Naive thymus-derived CD8-positive, alpha-beta T cell (primary cell): Measurements from ENCODE around the gene TMEM250. TPM values are rescaled to one million over a fixed set of nuclear protein-coding genes. Genes with fewer than 3 reads are reported as not detected.

Experiments used
- ATAC-seq, 2 donors: fragments of 150-1000 bp; cut with Tn5 transposase in 1 of 2; sonication (Bioruptor Pico), chemical (Tn5 transposase) in 1 of 2; 1 replicate in 1 of 2; 2 replicates in 1 of 2; pipeline ENCODE4 v1.10.0; 2021; ENCODE audit warnings: mild to moderate bottlenecking in 2 of 2, moderate library complexity in 2 of 2
- POLR2A ChIA-PET: fragments of 350-600 bp; sonication (Branson Sonifier 250); formaldehyde crosslinking; loops from one replicate; lab custom pipeline; 2021; ENCODE audit warnings: antibody characterized with exemption; lab: Charles Lee
- DNase-seq, 10 donors: peaks; one replicate each; pipeline versions ENCODE4 v3.0.0 to v3.0.0-alpha.2; 2020 to 2022
- H3K27ac Mint-ChIP-seq, 10 donors: one replicate each; pipeline ENCODE4 v1.8.0; 2020 to 2022; ENCODE audit warnings: mild to moderate bottlenecking in 10 of 10, mixed read lengths in 10 of 10, moderate library complexity in 4 of 10, inconsistent platforms in 1 of 10
- H3K27me3 Mint-ChIP-seq, 5 donors: one replicate each; pipeline ENCODE4 v1.8.0; 2021 to 2022; ENCODE audit warnings: mixed read lengths in 5 of 5
- H3K36me3 Mint-ChIP-seq, 3 donors: one replicate each; pipeline ENCODE4 v1.8.0; 2020 to 2022; ENCODE audit warnings: mixed read lengths in 3 of 3, mild to moderate bottlenecking in 2 of 3, inconsistent platforms in 1 of 3
- H3K4me1 Mint-ChIP-seq, 4 donors: one replicate each; pipeline ENCODE4 v1.8.0; 2021 to 2022; ENCODE audit warnings: mixed read lengths in 4 of 4
- H3K4me3 Mint-ChIP-seq, 10 donors: one replicate each; pipeline ENCODE4 v1.8.0; 2020 to 2022; ENCODE audit warnings: mild to moderate bottlenecking in 10 of 10, mixed read lengths in 10 of 10, moderate library complexity in 6 of 10, inconsistent platforms in 1 of 10
- H3K9me3 Mint-ChIP-seq, 9 donors: one replicate each; pipeline ENCODE4 v1.8.0; 2020 to 2022; ENCODE audit warnings: mixed read lengths in 9 of 9, mild to moderate bottlenecking in 3 of 9, inconsistent platforms in 1 of 9, moderate library complexity in 1 of 9
- polyA plus RNA-seq, 3 donors: library from polyadenylated mRNA; unstranded; fragments of 300-500 nt; fragmentation: Illumina TruSeq; gene quantifications; one replicate each; pipeline ENCODE4 v1.2.3, GENCODE V29; 2021
- total RNA-seq, 8 experiments: library from RNA in 2 of 8; stranded (reverse) in 2 of 8; gene quantifications; one replicate each; pipeline ENCODE4 v1.2.3 and lab custom pipeline; 2021 to 2026

Gene TMEM250
- total RNA-seq (10 to 100 TPM; 38.1 to 38.2 TPM), polyA plus RNA-seq (10 to 100 TPM; 39.1 to 51.7 (median 40.3) TPM), total RNA-seq (lab: John Stamatoyannopoulos, UW) (14.3 to 77.7 (median 67.8) reads per million in 6 experiments)

GRCh38 chr9:136118320-136119060 lies at the start of gene TMEM250:
TMEM250 (minus strand) TSS chr9:136118875; CDS start chr9:136116900, 1,975 bp downstream.
- ATAC-seq (peak; percentile 88 to 91), DNase-seq (peak; percentile 92 to 98 (median 96))
- H3K9me3 Mint-ChIP-seq: no peaks in the 10 kb centered on the region
- no peaks in the 10 kb centered on the region for H3K36me3 Mint-ChIP-seq
- POLR2A ChIA-PET: interaction anchor here (0.6 to 8.4 kb wide), 11 partner anchors 11 to 424 kb away, joined by 3 to 92 read pairs (median 6); partner anchors contain the start of genes NACC2 and UBAC1
- peaks cover 3 to 36% (median 21%) of the 10 kb centered on the region in 4 donors for H3K4me1 Mint-ChIP-seq
- H3K4me3 Mint-ChIP-seq: peak within 1 kb of the TSS; percentile 71 to 88 (median 82)
- H3K27me3 Mint-ChIP-seq: no peaks in the 10 kb centered on the region
- H3K27ac Mint-ChIP-seq: peak within 1 kb of the TSS in 9 of 10 donors; percentile 25 to 95 (median 90)

- H3K9me3 Mint-ChIP-seq: peaks cover 0 to 9% (median 3%) of the 10 kb centered on the region in 9 donors
- no peak for ATAC-seq
These were observed 44.7 kb upstream of the TMEM250 start for GRCh38 chr9:136163248-136163850.

GRCh38 chr9:136160995-136161610 lies 42.4 kb upstream of the TMEM250 start:
- no peak overlapping the region for H3K27ac Mint-ChIP-seq
- peaks cover 0 to 4% (median 3%) of the 10 kb centered on the region in 3 donors for H3K36me3 Mint-ChIP-seq
- ATAC-seq (no peak), DNase-seq (no peak)
- H3K4me3 Mint-ChIP-seq: no peak overlapping the region
- POLR2A ChIA-PET: no interaction called here
- H3K27me3 Mint-ChIP-seq: peaks cover 0 to 6% (median 3%) of the 10 kb centered on the region in 5 donors
- no peaks in the 10 kb centered on the region for H3K4me1 Mint-ChIP-seq
- peaks cover 0 to 9% (median 3%) of the 10 kb centered on the region in 9 donors for H3K9me3 Mint-ChIP-seq

More at GRCh38 chr9:136163248-136163850, 44.7 kb upstream of the TMEM250 start:
- peaks cover 2 to 7% (median 3%) of the 10 kb centered on the region in 5 donors for H3K27me3 Mint-ChIP-seq
- no peaks in the 10 kb centered on the region for H3K4me1 Mint-ChIP-seq
- DNase-seq: no peak
- no peak overlapping the region for H3K27ac Mint-ChIP-seq
- POLR2A ChIA-PET: no interaction called here
- H3K4me3 Mint-ChIP-seq: no peak overlapping the region
- H3K36me3 Mint-ChIP-seq: peaks cover 0 to 4% (median 3%) of the 10 kb centered on the region in 3 donors

- peaks cover 0 to 4% (median 3%) of the 10 kb centered on the region in 3 donors for H3K36me3 Mint-ChIP-seq
- peaks cover 0 to 9% (median 3%) of the 10 kb centered on the region in 9 donors for H3K9me3 Mint-ChIP-seq
- no peak overlapping the region for H3K27ac Mint-ChIP-seq
- POLR2A ChIA-PET: no interaction called here
- ATAC-seq (no peak), DNase-seq (no peak)
- H3K27me3 Mint-ChIP-seq: peaks cover 1 to 6% (median 4%) of the 10 kb centered on the region in 5 donors
- H3K4me1 Mint-ChIP-seq: peaks cover 0 to 2% (median 0%) of the 10 kb centered on the region in 4 donors
- no peak overlapping the region for H3K4me3 Mint-ChIP-seq
These were observed 41.7 kb upstream of the TMEM250 start for GRCh38 chr9:136160381-136160841.

- DNase-seq (no peak), ATAC-seq (no peak)
- H3K27ac Mint-ChIP-seq: no peak overlapping the region
- H3K4me1 Mint-ChIP-seq: peaks cover 0 to 2% (median 0%) of the 10 kb centered on the region in 4 donors
- H3K4me3 Mint-ChIP-seq: no peak overlapping the region
- POLR2A ChIA-PET: no interaction called here
- peaks cover 0 to 4% (median 3%) of the 10 kb centered on the region in 3 donors for H3K36me3 Mint-ChIP-seq
- H3K27me3 Mint-ChIP-seq: peaks cover 3 to 10% (median 6%) of the 10 kb centered on the region in 5 donors
- peaks cover 0 to 9% (median 3%) of the 10 kb centered on the region in 9 donors for H3K9me3 Mint-ChIP-seq
These were observed 41.2 kb upstream of the TMEM250 start for GRCh38 chr9:136159851-136160250.

- H3K36me3 Mint-ChIP-seq: no peaks in the 10 kb centered on the region
- H3K27ac Mint-ChIP-seq: no peak overlapping the region
- no peak overlapping the region for H3K4me3 Mint-ChIP-seq
- peaks cover 0 to under 1% (median 0%) of the 10 kb centered on the region in 9 donors for H3K9me3 Mint-ChIP-seq
- peaks cover 2 to 12% (median 6%) of the 10 kb centered on the region in 5 donors for H3K27me3 Mint-ChIP-seq
- ATAC-seq (no peak), DNase-seq (no peak)
- H3K4me1 Mint-ChIP-seq: peaks cover 0 to 2% (median 0%) of the 10 kb centered on the region in 4 donors
- POLR2A ChIA-PET: no interaction called here
These were observed 39.0 kb upstream of the TMEM250 start for GRCh38 chr9:136157477-136158265.

- Mint-ChIP-seq H3K27me3 (peaks cover 2 to 12% (median 6%) of the 10 kb centered on the region in 5 donors), H3K27ac (no peak overlapping the region), H3K4me3 (no peak overlapping the region), H3K9me3 (no peaks in the 10 kb centered on the region), H3K36me3 (no peaks in the 10 kb centered on the region), H3K4me1 (peaks cover 0 to 2% (median 0%) of the 10 kb centered on the region in 4 donors)
- POLR2A ChIA-PET: no interaction called here
- ATAC-seq (no peak), DNase-seq (no peak)
These were observed 37.8 kb upstream of the TMEM250 start for GRCh38 chr9:136156209-136157120.

GRCh38 chr9:136155576-136155975 lies 36.9 kb upstream of the TMEM250 start:
- POLR2A ChIA-PET: no interaction called here
- no peak overlapping the region for H3K4me3 Mint-ChIP-seq
- peaks cover 2 to 12% (median 6%) of the 10 kb centered on the region in 5 donors for H3K27me3 Mint-ChIP-seq
- H3K27ac Mint-ChIP-seq: no peak overlapping the region
- DNase-seq (no peak), ATAC-seq (no peak)
- no peaks in the 10 kb centered on the region for H3K36me3 Mint-ChIP-seq
- H3K4me1 Mint-ChIP-seq: peaks cover 0 to 2% (median 0%) of the 10 kb centered on the region in 4 donors
- no peaks in the 10 kb centered on the region for H3K9me3 Mint-ChIP-seq

- H3K27me3 Mint-ChIP-seq: peaks cover 2 to 12% (median 6%) of the 10 kb centered on the region in 5 donors
- H3K36me3 Mint-ChIP-seq: no peaks in the 10 kb centered on the region
- DNase-seq (no peak), ATAC-seq (no peak)
- no peak overlapping the region for H3K27ac Mint-ChIP-seq
- no peaks in the 10 kb centered on the region for H3K9me3 Mint-ChIP-seq
- H3K4me3 Mint-ChIP-seq: no peak overlapping the region
- H3K4me1 Mint-ChIP-seq: peaks cover 0 to 2% (median 0%) of the 10 kb centered on the region in 4 donors
- POLR2A ChIA-PET: no interaction called here
These were observed 36.3 kb upstream of the TMEM250 start for GRCh38 chr9:136154943-136155342.

- Mint-ChIP-seq H3K4me3 (no peak overlapping the region), H3K27ac (no peak overlapping the region), H3K27me3 (peaks cover 2 to 12% (median 6%) of the 10 kb centered on the region in 5 donors), H3K9me3 (no peaks in the 10 kb centered on the region), H3K36me3 (no peaks in the 10 kb centered on the region), H3K4me1 (peaks cover 0 to 2% (median 0%) of the 10 kb centered on the region in 4 donors)
- DNase-seq (no peak), ATAC-seq (no peak)
- POLR2A ChIA-PET: no interaction called here
These were observed 34.8 kb upstream of the TMEM250 start for GRCh38 chr9:136153381-136154065.

- Mint-ChIP-seq H3K27ac (no peak overlapping the region), H3K9me3 (no peaks in the 10 kb centered on the region), H3K27me3 (peaks cover 2 to 12% (median 6%) of the 10 kb centered on the region in 5 donors), H3K4me3 (no peak overlapping the region), H3K36me3 (no peaks in the 10 kb centered on the region), H3K4me1 (peaks cover 0 to 2% (median 0%) of the 10 kb centered on the region in 4 donors)
- POLR2A ChIA-PET: no interaction called here
- no peak for DNase-seq
- ATAC-seq: no peak
These were observed 34.3 kb upstream of the TMEM250 start for GRCh38 chr9:136152931-136153330.
